Adrenal gland (tissue), 12 donors: Measurements from ENCODE around the gene CAMK4. TPM values are rescaled to one million over a fixed set of nuclear protein-coding genes. Genes with fewer than 3 reads are reported as not detected.

Experiments
- DNase-seq, 7 donors: peaks; one replicate each; pipeline ENCODE4 v3.0.0-alpha.2; 2019 to 2020
- H3K27ac ChIP-seq, 5 donors: fragments of 200-600 bp; sonication (generic) in 4 of 5; 1 replicate in 3 of 5; 2 replicates in 2 of 5; pipeline versions ENCODE4 v1.5.1 to v1.8.0; 2016 to 2020; ENCODE audit warnings: mild to moderate bottlenecking in 1 of 5
- H3K27me3 ChIP-seq: fragments of 200-600 bp; 2 replicates; pipeline ENCODE4 v1.8.0; 2021
- H3K36me3 ChIP-seq, 2 donors: fragments of 200-600 bp; replicated peaks in 1 of 2; 1 replicate in 1 of 2; 2 replicates in 1 of 2; pipeline versions ENCODE4 v1.5.1 to v1.8.0; 2018 to 2022
- H3K4me1 ChIP-seq, 2 donors: fragments of 200-600 bp; replicated peaks in 1 of 2; 1 replicate in 1 of 2; 2 replicates in 1 of 2; pipeline versions ENCODE4 v1.5.1 to v1.8.0; 2018 to 2021
- H3K4me3 ChIP-seq, 4 donors: fragments of 200-600 bp; sonication (generic) in 3 of 4; one replicate each; pipeline ENCODE4 v1.5.1; 2016 to 2018
- H3K9me3 ChIP-seq, 3 donors: fragments of 200-600 bp; sonication (generic) in 1 of 3; replicated peaks in 1 of 3; 1 replicate in 2 of 3; 2 replicates in 1 of 3; pipeline versions ENCODE4 v1.5.1 to v1.8.0; 2016 to 2021
- CTCF ChIP-seq, 6 experiments: fragments of 450-650 bp in 4 of 6; fragments of 200-600 bp in 2 of 6; sonication (generic) in 1 of 6; IDR thresholded peaks; 1 replicate in 5 of 6; 2 replicates in 1 of 6; pipeline versions ENCODE4 v1.5.1 to v1.8.0; 2016 to 2021; ENCODE audit warnings: antibody characterized with exemption in 6 of 6, mild to moderate bottlenecking in 2 of 6, moderate library complexity in 1 of 6
- POLR2A ChIP-seq, 2 donors: fragments of 450-650 bp; IDR thresholded peaks; one replicate each; pipeline ENCODE4 v1.6.1; 2017; ENCODE audit warnings: antibody characterized with exemption in 2 of 2, mild to moderate bottlenecking in 2 of 2, moderate library complexity in 1 of 2
- WGBS, 4 donors: extraction: QIAGEN DNeasy Blood & Tissue Kit in 2 of 4; methylation state at CpG; one replicate each; pipeline versions ENCODE4 v1.1.5 to v1.1.7; 2013 to 2017; 5-methylcytosine and 5-hydroxymethylcytosine counted together
- intact Hi-C, 2 donors: fragments of 100-400 bp; cut with DNase I; formaldehyde crosslinking; loops; one replicate each; pipeline versions ENCODE4 v1.14.1 to v1.15.0; 2022 to 2023
- polyA plus RNA-seq, 3 donors: library from polyadenylated mRNA; stranded (reverse); fragments of 200-250 nt in 2 of 3; fragments of 350-450 nt in 1 of 3; fragmentation: Illumina TruSeq in 1 of 3; extraction: RNeasy Lipid Tissue Mini Kit (QIAGEN cat#74804) in 1 of 3; gene quantifications; one replicate each; pipeline ENCODE4 v1.2.3, GENCODE V29; 2013 to 2014
- total RNA-seq, 9 donors: library from RNA; depleted of rRNA in 4 of 9; stranded (reverse); fragments of >200 nt in 4 of 9; fragments of 120-200 nt in 1 of 9; fragmentation: NEBNext Ultra II Directional in 1 of 9; extraction: Animal tissue kit (Norgen Biotek cat#: 25700) in 1 of 9; gene quantifications; one replicate each; pipeline versions ENCODE4 v1.1.0 to v1.2.4, GENCODE V29; 2013 to 2023
- donor health status: healthy with polysubstance abuse.
- donor health status: Bipolar disorder and iron deficiency.
- donor health status: DM: yes; HTN: yes; CAD: no.
- donor health status: DM: no; HTN: no; CAD: no.
- donor health status: DM: no; HTN: no; CAD: no.
- donor health status: DM: yes; HTN: yes; CAD: no.

CAMK4 gene
- total and polyA plus RNA-seq, 12 donors, result 0.06 to 9.2 (median 2.0) TPM

- no peak overlapping the region for H3K27ac ChIP-seq
- WGBS, 4 donors, result 52 to 64% (median 55%) methylated on average over 2 of the region's 2 CpGs
- H3K9me3 ChIP-seq, result no peaks in the 10 kb centered on the region
- H3K4me1 ChIP-seq, result no peaks in the 10 kb centered on the region
- no peaks in the 10 kb centered on the region for H3K27me3 ChIP-seq
- TF ChIP-seq POLR2A (IDR thresholded peaks at IDR 0.05) (no peak), CTCF (IDR thresholded peaks at IDR 0.05) (no peak)
- H3K36me3 ChIP-seq, result no peaks in the 10 kb centered on the region
- H3K4me3 ChIP-seq, result no peak overlapping the region
- intact Hi-C loops, result no loop called here
- no peak for DNase-seq
These were observed 261.9 kb downstream of the CAMK4 start for GRCh38 chr5:111486055-111486454.

GRCh38 chr5:111486926-111487325 lies 262.7 kb downstream of the CAMK4 start:
- Histone ChIP-seq H3K4me3 (no peak overlapping the region), H3K9me3 (no peaks in the 10 kb centered on the region), H3K27me3 (no peaks in the 10 kb centered on the region), H3K4me1 (no peaks in the 10 kb centered on the region), H3K36me3 (no peaks in the 10 kb centered on the region), H3K27ac (no peak overlapping the region)
- TF ChIP-seq POLR2A (IDR thresholded peaks at IDR 0.05), result no peak
- TF ChIP-seq CTCF (IDR thresholded peaks at IDR 0.05), result no peak
- DNase-seq, result no peak
- intact Hi-C loops, result no loop called here

- Histone ChIP-seq H3K4me1 (peaks cover 0 to 1% of the 10 kb centered on the region in 2 donors), H3K27ac (no peak overlapping the region), H3K36me3 (no peaks in the 10 kb centered on the region), H3K27me3 (no peaks in the 10 kb centered on the region), H3K4me3 (no peak overlapping the region), H3K9me3 (no peaks in the 10 kb centered on the region)
- DNase-seq, result no peak
- intact Hi-C loops, result no loop called here
- TF ChIP-seq CTCF (IDR thresholded peaks at IDR 0.05), result no peak
- TF ChIP-seq POLR2A (IDR thresholded peaks at IDR 0.05), result no peak
These were observed 264.2 kb downstream of the CAMK4 start for GRCh38 chr5:111488353-111488752.

GRCh38 chr5:111493031-111493430 lies 268.8 kb downstream of the CAMK4 start:
- Histone ChIP-seq H3K36me3 (no peaks in the 10 kb centered on the region), H3K4me1 (peaks cover 0 to 5% of the 10 kb centered on the region in 2 donors), H3K9me3 (no peaks in the 10 kb centered on the region), H3K27me3 (no peaks in the 10 kb centered on the region), H3K27ac (no peak overlapping the region), H3K4me3 (no peak overlapping the region)
- intact Hi-C loops, result no loop called here
- DNase-seq, result no peak
- 50 to 58% (median 55%) methylated on average over 2 of the region's 2 CpGs for WGBS, 4 donors
- TF ChIP-seq POLR2A (IDR thresholded peaks at IDR 0.05), result no peak
- TF ChIP-seq CTCF (IDR thresholded peaks at IDR 0.05), result no peak
